ENCODE results near the gene NFKBIZ.
"Not testable (repeated sequence)": the region's sequence is repeated elsewhere in the genome, so short reads cannot be mapped to it uniquely, and the experiment has no call there.

Gene NFKBIZ

DNA sequence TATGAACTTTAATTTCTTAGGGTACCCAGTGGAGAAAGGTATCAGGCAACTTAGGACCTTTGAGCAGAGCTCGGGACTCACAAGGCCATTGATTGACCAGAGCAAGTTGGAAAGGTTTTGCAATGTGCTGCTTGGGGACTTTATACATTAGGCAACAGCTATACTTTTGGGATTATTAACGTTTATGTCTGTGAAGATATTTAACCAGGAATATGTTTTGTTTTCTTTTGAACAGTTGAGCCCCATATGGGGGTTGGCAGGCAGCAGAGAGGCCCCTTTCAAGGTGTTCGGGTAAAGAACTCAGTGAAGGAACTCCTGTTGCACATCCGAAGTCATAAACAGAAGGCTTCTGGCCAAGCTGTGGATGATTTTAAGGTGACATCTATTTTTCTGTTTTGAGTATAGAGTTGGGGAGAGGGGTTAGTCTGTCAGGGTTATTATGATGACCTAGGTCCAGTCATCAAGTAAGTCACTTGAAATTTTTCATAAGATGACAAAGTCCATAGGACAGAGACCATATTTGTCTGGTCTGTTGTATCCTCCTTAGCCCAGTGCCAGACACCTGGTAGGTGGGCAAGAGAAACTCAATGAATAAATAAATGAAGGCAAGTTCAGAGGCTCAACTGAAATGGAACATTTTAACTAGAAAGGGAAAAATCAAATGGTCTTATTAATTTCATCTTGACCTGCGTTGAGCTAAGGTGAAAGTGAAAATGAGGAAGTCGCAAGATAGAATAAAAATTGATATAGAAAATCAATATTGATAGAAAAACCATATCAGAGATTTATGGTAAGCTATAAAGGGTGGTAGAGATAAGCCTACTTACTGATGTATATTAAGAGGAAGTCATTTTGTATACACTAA is 2.8 kb downstream of the NFKBIZ start:
- no peak for DNase-seq

DNA sequence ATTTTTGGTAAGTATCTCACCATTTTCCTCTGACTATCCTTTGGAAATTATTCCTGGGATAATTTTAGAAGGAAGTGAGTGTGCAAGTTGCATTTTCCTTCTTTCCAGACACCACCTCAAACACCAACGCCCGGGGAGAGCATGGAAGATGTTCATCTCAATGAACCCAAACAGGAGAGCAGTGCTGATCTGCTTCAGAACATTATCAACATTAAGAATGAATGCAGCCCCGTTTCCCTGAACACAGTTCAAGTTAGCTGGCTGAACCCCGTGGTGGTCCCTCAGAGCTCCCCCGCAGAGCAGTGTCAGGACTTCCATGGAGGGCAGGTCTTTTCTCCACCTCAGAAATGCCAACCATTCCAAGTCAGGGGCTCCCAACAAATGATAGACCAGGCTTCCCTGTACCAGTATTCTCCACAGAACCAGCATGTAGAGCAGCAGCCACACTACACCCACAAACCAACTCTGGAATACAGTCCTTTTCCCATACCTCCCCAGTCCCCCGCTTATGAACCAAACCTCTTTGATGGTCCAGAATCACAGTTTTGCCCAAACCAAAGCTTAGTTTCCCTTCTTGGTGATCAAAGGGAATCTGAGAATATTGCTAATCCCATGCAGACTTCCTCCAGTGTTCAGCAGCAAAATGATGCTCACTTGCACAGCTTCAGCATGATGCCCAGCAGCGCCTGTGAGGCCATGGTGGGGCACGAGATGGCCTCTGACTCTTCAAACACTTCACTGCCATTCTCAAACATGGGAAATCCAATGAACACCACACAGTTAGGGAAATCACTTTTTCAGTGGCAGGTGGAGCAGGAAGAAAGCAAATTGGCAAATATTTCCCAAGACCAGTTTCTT is 3.9 kb downstream of the NFKBIZ start:
- no peak for DNase-seq

GRCh38 chr3:101853982-101854381 is 4.7 kb downstream of the NFKBIZ start:
- no peak for DNase-seq

DNA sequence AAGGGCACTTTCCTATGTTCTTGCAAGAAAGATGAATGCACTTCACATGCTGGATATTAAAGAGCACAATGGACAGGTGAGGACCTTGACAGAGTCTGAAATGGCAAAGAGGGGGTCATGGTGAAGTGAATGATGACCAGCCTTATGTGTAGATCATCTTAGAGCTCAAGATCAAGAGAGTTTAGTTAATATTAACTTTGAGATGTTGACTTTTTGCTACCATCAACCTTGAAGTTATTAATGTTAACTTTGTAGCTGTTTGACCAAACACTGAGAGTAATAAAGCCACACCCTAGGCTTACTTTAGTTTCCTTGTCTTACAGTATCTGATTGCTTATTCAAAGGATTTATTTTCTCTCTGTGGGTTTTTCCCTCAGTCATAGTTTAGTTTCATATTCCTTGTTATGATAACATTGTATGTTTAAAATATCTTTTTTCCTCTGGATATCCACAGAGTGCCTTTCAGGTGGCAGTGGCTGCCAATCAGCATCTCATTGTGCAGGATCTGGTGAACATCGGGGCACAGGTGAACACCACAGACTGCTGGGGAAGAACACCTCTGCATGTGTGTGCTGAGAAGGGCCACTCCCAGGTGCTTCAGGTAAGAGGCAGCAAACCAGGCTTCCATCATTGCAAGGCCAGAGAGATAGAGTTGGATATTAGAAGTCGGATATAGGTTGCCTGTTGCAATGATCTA is 5.4 kb downstream of the NFKBIZ start:
- DNase-seq, result no peak

DNA sequence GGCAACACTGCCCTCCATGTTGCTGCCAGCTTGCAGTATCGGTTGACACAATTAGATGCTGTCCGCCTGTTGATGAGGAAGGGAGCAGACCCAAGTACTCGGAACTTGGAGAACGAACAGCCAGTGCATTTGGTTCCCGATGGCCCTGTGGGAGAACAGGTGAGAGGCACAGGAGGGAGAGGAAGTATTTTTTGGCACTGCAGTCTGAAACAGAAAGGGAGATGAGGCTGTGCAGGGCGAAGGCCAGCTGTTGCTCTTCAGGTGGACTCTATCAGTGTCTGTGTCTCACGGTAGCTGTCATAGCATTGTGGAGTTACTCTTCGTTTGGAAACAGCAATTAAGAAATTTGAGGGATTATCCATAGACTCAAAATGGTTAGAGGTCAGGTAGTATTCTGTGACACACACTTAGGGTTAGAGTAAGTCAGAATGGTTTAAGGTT is 8.0 kb downstream of the NFKBIZ start:
- DNase-seq, result no peak

DNA sequence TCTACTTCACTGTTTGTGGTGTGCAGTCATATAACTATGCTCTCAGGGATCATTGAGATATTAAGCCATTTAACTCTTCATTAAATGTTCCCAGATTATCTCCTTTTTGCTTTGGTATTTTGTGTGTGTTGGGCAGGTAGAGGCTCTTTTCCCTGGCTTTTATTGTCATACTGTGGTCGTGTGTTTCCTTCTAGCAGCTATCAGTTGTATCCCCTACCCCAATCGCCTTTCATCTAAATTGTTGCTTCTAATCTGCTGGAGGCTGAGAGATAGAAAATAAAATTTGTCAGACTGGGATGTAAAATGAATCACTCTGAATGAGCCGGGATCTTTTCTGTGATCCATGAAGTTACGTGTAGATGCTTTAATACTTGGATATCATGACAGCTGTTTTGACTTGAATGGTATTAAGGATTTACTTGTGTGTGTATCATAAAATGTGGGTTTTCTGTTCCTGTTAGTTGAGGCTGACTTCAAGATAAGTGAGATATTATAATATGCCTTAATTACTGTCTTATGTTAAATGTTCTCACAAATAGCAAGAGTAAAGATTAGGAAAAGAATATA is 9.2 kb downstream of the NFKBIZ start:
- DNase-seq, result no peak

DNA sequence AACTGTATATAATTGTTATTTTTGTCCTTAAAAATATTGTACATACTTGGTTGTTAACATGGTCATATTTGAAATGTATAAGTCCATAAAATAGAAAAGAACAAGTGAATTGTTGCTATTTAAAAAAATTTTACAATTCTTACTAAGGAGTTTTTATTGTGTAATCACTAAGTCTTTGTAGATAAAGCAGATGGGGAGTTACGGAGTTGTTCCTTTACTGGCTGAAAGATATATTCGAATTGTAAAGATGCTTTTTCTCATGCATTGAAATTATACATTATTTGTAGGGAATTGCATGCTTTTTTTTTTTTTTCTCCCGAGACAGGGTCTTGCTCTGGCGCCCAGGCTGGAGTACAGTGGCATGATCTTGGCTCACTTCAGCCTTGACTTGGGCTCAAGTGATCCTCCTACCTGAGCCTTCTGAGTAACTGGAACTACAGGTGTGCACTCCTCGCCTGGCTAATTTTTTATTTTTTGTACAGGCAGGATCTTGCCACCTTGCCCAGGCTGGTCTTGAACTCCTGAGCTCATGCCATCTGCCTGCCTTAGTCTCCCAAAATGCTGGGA is 10.7 kb downstream of the NFKBIZ start:
- DNase-seq, result no peak

GRCh38 chr3:101861212-101861788 is 12.0 kb downstream of the NFKBIZ start:
- DNase-seq, result no peak

GRCh38 chr3:101861789-101862415 is 12.6 kb downstream of the NFKBIZ start:
- no peak for DNase-seq

DNA sequence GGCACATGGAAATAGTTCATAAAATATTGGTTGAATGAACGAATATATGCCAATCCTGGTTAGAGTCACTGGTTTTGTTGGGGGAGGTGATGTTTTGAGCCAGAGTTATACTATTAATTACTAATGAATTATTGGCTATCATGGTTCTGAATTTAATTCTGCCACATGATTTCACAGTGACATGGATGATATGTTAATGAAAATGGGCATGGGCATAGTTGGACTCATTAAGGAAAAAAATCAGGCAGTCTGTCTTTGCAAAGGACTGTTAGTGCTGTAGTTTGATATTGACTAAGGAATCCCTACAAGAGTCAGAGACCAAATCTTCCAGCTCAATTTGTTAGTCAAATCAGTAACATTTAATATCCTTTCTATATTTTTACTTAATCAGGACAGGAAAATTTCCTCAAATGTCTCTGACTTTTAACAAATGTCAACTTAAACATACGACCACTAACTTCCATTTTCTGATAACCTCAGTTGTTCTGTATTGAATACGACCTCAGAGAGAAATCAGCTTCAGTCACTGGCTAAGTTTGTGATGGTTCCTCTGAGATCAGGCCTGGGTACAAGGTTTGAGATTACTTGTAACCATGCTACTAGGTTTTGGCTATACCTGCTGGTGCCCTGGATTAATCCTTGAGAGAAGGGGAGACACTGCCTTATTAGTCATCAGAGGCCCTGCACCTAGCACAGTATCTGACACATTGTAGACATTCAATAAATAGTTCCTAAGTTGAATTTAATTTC is 13.3 kb downstream of the NFKBIZ start:
- no peak for DNase-seq

DNA sequence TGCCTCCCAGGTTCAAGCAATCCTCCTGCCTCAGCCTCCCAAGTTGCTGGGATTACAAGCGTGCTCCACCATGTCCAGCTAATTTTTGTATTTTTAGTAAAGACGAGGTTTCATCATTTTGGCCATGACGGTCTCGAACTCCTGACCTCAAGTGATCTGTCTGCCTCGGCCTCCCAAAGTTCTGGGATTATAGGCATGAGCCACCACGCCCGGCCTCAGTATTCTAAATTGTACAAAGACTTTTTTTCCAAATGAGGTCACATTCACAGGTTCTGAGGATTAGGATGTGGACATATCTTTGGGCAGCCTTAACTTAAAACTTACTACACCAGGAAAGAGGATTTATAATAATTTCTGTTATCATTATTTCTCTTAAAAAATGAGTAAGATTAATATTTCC is 15.6 kb downstream of the NFKBIZ start:
- DNase-seq, result not testable (repeated sequence)

DNA sequence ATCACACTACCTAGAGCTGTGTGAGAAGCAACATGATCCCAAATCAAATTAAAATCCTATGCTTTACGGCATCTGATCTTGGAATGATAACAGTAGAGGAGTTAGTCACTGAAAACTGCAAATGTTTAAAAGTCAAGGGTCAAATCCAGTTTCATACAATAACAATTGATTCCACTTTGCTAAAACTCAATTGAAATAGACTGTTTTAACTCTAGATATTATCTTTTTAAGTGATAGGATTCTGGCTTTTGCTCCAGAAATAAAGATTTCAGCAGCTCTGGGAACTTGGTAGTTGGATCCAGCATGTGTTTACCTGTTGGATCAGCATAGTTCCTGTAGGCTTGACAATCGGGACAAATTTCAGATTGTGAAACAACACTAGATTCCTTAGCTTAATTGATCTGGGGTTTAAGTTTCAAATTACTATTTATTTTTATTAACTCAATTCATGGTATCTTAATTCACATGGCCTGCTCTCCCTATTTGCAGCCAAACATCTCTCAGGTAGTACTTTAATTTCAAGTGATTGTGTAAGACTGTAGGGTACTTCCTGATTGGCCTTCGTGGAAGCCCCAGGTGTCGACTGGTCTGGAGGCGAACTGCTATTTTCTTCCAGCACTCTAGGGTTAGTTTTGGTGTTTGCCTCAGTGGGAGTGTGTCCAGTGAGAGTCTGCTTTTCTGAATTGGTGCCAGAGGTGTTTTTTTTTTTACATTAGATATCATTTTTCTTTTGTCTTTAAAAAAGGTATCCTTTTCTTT is 16.6 kb downstream of the NFKBIZ start:
- DNase-seq, result no peak

- DNase-seq, result no peak
Observed at GRCh38 chr3:101867511-101867910, 18.2 kb downstream of the NFKBIZ start.

DNA sequence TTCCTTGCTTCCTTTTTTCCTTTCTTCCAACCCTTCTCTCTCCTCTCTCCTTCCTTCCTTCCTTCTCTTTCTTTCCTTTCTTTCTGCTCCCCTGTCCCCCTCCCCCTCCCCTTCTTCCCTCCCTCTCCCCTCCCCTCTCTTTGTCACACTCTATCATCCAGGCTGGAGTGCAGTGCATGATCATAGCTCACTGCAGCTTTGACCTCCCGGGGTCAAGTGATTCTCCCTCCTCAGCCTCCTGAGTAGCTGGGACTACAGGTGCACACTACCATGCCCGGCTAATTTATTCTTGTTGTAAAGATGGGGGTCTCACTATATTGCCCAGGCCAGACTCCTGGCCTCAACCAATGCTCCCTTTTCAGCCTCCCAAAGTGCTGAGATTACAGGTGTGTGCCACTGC is 18.7 kb downstream of the NFKBIZ start:
- DNase-seq, result no peak

- DNase-seq, result no peak
Observed at GRCh38 chr3:101868534-101869464, 19.5 kb downstream of the NFKBIZ start.

GRCh38 chr3:101870138-101870537 is 20.8 kb downstream of the NFKBIZ start:
- no peak for DNase-seq

GRCh38 chr3:101873619-101874018 is 24.3 kb downstream of the NFKBIZ start:
- no peak for DNase-seq

DNA sequence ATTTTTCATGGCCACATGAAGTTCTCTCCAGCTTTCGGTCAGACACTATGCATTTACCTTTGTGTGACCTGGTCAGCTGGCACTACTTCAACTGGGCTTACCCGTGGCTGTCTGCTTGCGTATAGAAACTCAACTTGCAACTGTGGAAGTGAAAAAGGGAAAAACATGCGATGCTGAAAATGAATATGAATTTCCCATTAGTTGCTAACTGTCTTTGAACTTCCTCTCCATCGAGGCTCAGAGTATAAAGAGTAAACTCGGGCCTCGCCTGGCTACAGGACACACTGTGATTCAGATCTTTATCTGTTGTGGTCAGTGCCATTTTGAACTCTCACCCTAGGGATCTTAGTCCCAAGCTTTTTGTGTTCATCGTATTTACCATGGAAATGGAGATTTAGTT is 26.8 kb downstream of the NFKBIZ start:
- no peak for DNase-seq

- DNase-seq, result no peak
Observed at GRCh38 chr3:101878589-101878988, 29.3 kb downstream of the NFKBIZ start.

Data from T-helper 9 cell (primary cell).